Mesenteric fat pad (tissue), 1 donor: ENCODE measurements around the gene SASH1. TPM values are rescaled to one million over a fixed set of nuclear protein-coding genes. Genes with fewer than 3 reads are reported as not detected.

Source experiments
- DNase-seq: peaks from one replicate; pipeline ENCODE4 v3.0.0-alpha.2; 2020; ENCODE audit warnings: low spot score
- total RNA-seq: library from RNA; stranded (reverse); fragmentation: NEBNext Ultra II Directional; extraction: Animal tissue kit (Norgen Biotek cat#: 25700); gene quantifications from one replicate; pipeline ENCODE4 v1.2.1, GENCODE V29; 2021
- donor health status: DM: yes; HTN: yes; CAD: no.

SASH1 gene
- total RNA-seq, 1 donor from 2014 or later: 143 TPM

DNA sequence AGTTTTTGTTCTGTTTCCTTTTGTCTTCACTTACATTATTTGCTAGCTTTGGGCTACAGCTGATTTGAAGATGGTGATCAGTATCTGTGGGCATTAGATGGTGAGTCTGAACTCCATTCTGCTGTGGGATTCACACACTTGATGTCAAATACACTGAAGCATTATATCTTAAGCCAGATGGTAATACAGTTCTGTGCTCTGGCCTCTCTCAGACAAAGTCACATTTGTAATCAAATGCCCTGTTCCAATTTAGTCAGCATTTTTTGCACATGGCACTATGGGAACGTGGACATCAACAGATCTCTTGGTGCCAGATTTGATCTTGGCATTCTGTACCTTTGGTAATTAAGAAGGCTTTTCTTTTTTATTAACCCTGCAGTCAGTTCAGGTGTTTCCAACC is 56.0 kb downstream of the SASH1 start:
- DNase-seq: no peak

- DNase-seq: no peak
Measured at GRCh38 chr6:148401571-148401970, 58.9 kb downstream of the SASH1 start.

DNA sequence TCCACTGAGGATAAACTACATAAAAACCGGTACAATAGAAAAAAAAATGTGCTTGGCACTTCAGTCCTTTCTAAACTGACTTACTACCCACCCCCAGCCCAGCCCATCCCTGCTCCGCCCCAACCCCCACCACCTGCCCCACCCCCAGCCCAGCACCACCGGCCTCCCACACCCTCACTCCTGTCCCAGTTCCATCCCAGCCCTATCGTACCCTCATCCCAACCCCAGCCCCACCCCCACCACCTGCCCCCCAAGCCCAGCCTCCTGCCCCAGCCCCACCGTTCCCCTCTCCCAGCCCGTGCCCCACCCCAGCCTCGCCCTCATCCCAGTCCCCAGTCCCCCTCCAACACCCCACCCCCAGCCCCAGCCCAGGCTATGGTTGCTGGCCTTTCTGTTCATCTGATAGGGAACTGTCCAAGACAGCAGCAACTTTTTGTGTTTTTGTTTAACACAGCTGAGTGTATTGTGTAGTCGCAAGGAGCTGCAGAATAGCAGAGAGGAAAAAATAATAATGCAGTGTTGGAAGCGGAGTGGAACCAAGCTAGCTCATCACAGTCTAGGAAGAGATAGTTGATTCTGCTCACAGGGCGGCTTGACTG is 61.9 kb downstream of the SASH1 start:
- no peak for DNase-seq

DNA sequence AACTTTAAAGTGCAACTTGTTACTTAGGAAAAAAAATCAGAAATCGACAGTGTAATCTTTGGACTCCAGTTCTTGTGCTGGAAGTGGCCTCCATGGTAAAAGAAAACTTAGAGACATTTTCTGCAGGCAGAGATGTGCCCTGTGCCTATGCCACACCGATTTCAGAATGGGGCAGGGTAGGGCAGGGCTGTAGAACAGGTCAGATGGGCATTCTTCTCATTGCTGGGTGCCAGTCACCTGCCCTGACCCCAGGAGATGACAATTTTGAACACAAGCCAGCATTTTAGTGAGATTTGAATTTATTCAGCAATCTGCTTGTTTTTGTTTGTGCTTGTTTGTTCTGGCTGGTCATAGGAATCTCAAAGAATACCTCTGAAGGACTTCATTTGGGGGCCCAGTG is 63.3 kb downstream of the SASH1 start:
- DNase-seq: no peak

DNA sequence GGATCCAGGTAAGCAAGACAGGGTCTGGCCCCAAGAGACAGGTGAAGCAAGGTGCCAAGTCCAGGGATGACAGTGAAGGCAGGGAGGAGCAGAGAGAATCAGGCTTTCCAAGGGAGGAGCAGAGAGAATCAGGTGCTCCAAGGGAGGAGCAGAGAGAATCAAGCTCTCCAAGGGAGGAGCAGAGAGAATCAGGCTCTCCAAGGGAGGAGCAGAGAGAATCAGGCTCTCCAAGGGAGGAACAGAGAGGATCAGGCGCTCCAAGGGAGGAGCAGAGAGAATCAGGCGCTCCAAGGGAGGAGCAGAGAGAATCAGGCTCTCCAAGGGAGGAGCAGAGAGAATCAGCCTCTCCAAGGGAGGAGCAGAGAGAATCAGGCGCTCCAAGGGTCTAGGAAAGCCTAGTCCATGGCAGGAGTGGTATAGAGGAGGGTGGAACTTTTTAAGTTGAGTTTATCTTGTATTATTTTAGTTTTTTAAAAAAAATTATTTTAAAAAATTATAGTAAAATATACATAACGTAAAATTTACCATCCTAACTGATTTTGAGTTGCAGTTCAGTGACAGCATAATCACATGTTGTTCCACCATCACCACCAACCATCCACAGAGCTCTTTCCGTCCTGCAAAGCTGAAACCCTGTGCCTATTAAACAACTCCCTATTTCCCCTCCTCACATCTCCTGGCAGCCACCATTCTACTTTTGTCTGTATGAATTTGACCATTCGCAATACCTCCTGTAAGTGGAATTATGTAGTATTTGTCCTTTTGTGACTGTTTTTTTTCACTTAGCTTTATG is 64.1 kb downstream of the SASH1 start:
- DNase-seq: no peak

GRCh38 chr6:148407372-148407771 is 64.7 kb downstream of the SASH1 start:
- no peak for DNase-seq

GRCh38 chr6:148413321-148414091 is 70.9 kb downstream of the SASH1 start:
- DNase-seq: no peak

- no peak for DNase-seq
Measured at GRCh38 chr6:148414092-148414489, 71.5 kb downstream of the SASH1 start.

- DNase-seq: no peak
Measured at GRCh38 chr6:148414836-148415235, 72.2 kb downstream of the SASH1 start.

DNA sequence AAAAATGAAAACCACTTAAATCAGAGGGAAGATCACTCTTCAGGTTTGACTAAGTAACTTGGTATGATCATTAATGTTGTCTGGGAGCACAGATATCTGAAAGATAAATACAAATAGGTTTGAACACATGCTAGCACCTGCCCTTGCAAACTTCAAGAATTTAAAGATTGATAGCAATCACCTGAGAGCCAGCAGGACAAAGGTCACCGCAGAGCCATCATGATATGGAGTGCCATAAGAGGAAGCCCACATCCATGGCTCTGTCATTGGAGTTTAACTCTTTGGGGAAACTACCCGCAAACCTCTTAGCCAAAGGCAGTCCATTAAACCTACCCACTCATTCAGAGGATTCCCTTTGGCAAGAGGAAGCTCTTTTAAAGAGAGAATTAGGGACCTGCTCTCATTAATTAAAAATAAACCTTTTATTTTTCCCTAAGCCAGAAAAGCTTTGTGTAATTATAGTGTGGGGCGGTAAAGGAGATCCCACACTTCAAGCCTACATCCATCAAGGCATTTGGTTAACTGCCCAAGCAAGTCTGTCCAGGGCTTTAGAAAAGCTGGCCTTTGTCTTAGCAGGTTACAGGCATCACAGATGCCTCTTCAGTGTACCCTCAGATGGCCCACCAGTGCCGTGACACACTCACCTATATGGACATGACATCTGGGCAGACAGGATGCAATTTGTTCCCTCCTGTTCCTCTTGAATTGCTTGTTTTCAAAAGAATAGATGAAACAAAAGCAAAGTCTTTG is 73.0 kb downstream of the SASH1 start:
- no peak for DNase-seq

DNA sequence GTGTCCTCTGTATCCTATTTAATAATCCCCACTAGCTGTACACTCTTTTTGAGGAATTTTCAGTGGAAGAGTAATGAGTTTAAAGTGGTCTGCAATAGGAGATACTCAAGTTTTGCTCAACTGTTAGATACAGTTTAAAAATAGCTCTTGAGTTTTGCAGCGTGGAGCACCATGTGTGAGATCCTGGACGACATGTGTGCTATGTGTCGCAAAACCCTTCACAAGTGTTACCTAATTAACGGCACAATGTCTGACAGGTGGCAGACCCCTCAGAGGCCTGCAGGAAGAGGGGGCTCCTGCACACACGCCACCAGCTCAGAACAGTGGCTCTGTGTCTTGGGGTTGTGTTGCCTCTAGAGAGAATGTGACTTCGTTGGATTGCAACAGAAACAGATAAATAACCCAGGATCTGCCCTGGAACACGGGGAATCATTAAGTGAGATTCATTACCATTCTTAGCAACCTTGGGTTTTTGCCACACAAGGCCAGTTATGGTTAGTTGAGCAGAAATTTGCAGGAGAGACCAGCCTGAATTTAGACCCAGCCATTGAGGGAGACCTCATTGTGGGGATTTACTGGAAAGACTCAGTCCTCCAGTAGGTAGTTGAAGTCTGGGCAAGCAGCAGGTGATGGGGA is 73.8 kb downstream of the SASH1 start:
- DNase-seq: no peak

DNA sequence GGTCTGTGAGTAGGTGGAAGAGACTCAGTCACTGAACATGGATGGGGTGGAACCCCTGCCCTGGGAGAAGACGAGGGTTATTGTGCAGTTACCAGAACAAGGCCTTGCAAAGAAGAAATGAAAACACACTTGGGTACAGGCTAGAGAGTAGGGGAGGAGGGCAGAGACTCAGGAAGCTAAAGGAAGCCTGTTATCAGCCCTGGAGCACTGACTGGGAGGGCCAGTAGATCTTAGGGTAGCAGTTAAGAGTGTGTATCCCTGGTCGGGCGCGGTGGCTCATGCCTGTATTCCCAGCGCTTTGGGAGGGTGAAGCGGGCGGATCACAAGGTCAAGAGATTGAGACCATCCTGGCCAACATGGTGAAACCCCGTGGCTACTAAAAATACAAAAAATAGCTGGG is 74.4 kb downstream of the SASH1 start:
- DNase-seq: no peak

- no peak for DNase-seq
Measured at GRCh38 chr6:148419430-148419829, 76.8 kb downstream of the SASH1 start.

DNA sequence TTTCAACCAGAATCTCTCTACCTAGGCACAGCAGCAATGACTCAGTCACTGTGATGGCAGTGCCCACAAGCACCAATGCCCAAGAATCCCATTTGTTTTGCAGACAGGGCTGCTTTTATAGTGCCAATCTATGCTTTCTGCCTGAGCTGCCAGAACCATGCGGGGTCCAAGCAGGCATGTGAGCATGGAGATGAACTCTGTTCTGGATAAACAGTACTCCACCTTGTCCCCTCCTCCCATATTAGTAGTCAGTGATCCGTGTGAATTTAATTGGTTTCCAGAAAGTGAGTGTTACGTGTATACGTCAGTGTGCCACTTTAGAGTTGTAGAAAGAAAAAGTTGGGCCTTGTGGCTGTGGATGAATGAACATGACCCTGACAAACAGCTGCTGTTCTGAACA is 79.4 kb downstream of the SASH1 start:
- no peak for DNase-seq

GRCh38 chr6:148423133-148423532 is 80.5 kb downstream of the SASH1 start:
- no peak for DNase-seq

DNA sequence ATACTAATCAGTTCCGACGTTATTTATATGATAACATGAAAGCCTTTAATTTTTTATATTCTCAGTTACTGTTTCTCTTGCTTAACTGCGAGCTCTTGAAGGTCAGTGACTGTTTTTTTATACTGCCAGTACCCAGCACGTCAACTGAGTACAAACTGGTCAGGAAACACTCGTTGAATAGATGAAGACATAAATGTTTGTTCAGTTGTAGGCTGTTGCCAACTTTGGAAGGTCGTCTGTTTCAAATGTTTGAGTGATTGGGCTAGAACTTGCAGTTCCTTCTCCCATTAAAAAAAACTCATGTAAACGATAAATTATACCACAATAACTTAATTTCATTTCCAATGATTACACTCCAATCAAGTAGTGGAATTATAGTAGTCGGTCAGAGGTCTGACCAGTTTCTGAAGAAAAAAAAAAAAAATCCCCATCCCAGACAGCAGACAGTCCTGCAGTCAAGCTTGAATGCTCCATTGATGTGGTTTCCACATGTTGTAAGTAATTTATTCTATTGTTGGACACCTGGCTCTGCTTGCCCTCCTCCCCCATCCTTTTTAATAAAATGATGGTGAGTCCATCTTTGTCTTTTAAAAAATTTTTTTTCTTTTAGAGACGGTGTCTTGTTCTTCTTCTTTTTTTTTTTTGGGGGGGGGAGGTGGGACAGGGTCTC is 81.1 kb downstream of the SASH1 start:
- no peak for DNase-seq

- no peak for DNase-seq
Measured at GRCh38 chr6:148425443-148425842, 82.8 kb downstream of the SASH1 start.

DNA sequence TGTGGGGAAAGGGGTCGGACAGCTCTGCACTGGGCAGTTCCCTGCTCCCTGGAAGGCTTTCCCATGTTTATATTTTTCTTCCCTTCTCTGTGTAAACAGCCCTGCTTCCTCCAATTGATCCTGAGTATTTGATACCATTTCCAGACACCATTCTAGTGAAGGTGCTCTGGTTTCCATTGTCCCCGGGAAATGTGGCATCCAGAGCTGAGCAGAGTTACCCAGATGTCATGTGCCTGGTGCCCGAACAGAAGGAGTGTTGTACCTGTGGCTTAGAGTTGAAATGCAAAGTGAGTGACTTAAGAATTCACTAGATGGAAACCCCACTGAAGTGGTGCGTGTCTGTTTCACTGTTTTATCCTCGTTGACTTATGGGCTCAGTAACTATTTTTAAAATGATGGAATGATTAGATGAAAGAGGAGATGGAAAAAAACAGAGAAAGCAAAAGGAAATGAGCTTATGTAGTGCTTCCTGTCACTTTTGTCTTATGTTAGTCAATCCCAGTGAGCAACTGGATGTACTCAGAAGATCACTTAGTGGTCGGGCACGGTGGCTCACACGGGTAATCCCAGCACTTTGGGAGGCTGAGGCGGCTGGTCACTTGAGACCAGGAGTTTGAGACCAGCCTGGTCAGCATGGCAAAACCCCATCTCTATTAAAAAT is 83.8 kb downstream of the SASH1 start:
- DNase-seq: no peak

- no peak for DNase-seq
Measured at GRCh38 chr6:148427333-148427732, 84.7 kb downstream of the SASH1 start.

DNA sequence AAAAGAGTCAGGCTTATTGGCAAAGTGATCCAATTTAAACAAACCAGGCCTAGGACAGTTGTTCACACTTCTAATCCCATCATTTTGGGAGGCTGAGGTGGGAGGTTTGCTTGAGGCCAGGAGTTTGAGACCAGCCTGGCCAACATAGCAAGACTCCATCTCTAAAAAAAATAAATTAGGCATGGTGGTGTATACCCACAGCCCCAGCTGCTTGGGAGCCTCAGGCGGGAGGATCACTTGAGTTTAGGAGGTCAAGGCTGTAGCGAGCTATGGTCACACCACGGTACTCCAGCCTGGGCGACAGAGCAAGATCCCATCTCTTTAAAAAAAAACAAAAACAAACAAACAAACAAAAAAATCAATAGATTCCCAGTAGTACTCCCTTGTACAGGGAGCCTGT is 86.8 kb downstream of the SASH1 start:
- DNase-seq: no peak
